Stimulated activated CD8-positive, alpha-beta memory T cell treated with anti-CD3 and anti-CD28 coated beads, Interleukin-12 subunit alpha, Interleukin-12 subunit beta, amount 100 ng/mL, for 24 hours (primary cell): Measurements from ENCODE around the gene DPP9.
A peak's percentile ranks its signal among the peaks of the same experiment; 100 is the strongest.
"Not testable (repeated sequence)": the region's sequence is repeated elsewhere in the genome, so short reads cannot be mapped to it uniquely, and the experiment has no call there.

ENCODE experiments used
- DNase-seq: peaks from one replicate; pipeline ENCODE4 v3.0.0-alpha.2; 2020; ENCODE audit errors: extremely low read depth

DPP9 gene

GRCh38 chr19:4723595-4724514, at the start of gene DPP9:
DPP9 (minus strand) TSS chr19:4723842; CDS start chr19:4719906, 3,936 bp downstream.
- DNase-seq: peak; percentile 96

GRCh38 chr19:4773047-4773640, 49.5 kb upstream of the DPP9 start:
- no peak for DNase-seq

- DNase-seq: no peak
These were observed 48.9 kb upstream of the DPP9 start for GRCh38 chr19:4772566-4772965.

- peak; percentile 33 for DNase-seq
These were observed 45.5 kb upstream of the DPP9 start for GRCh38 chr19:4768934-4769777.

GRCh38 chr19:4764393-4764660, 40.7 kb upstream of the DPP9 start:
- no peak for DNase-seq

- no peak for DNase-seq
These were observed 39.4 kb upstream of the DPP9 start for GRCh38 chr19:4763021-4763420.

- no peak for DNase-seq
These were observed 36.6 kb upstream of the DPP9 start for GRCh38 chr19:4760285-4760650.

- DNase-seq: peak; percentile 27
These were observed 36.0 kb upstream of the DPP9 start for GRCh38 chr19:4759388-4760284.

GRCh38 chr19:4758659-4759058, 35.0 kb upstream of the DPP9 start:
- no peak for DNase-seq

GRCh38 chr19:4758082-4758481, 34.4 kb upstream of the DPP9 start:
- no peak for DNase-seq

GRCh38 chr19:4755459-4755858, 31.8 kb upstream of the DPP9 start:
- DNase-seq: no peak

GRCh38 chr19:4754248-4754647, 30.6 kb upstream of the DPP9 start:
- no peak for DNase-seq

GRCh38 chr19:4749870-4750590, 26.4 kb upstream of the DPP9 start:
- no peak for DNase-seq

- no peak for DNase-seq
These were observed 24.9 kb upstream of the DPP9 start for GRCh38 chr19:4748589-4748988.

GRCh38 chr19:4748185-4748584, 24.5 kb upstream of the DPP9 start:
- DNase-seq: no peak

GRCh38 chr19:4745986-4746385, 22.3 kb upstream of the DPP9 start:
- DNase-seq: no peak

- DNase-seq: not testable (repeated sequence)
These were observed 21.5 kb upstream of the DPP9 start for GRCh38 chr19:4745175-4745574.

- DNase-seq: no peak
These were observed 21.0 kb upstream of the DPP9 start for GRCh38 chr19:4744451-4745174.

- DNase-seq: no peak
These were observed 19.3 kb upstream of the DPP9 start for GRCh38 chr19:4742723-4743646.
